Right lobe of liver (tissue), 4 donors: ENCODE data around the gene TMEM205.

Experiments
- POLR2A ChIP-seq: fragments of 450-650 bp; IDR thresholded peaks from one replicate; pipeline ENCODE4 v1.6.1; 2017; ENCODE audit warnings: antibody characterized with exemption, mild to moderate bottlenecking
- TF ChIP-seq, protein P1 (sequence below), 4 donors: fragments of 200-600 bp in 3 of 4; fragments of 450-650 bp in 1 of 4; IDR thresholded peaks; one replicate each; pipeline versions ENCODE4 v1.5.1 to v1.8.0; 2016 to 2022; ENCODE audit warnings: antibody characterized with exemption in 4 of 4, mild to moderate bottlenecking in 2 of 4
- donor health status: DM: no; HTN: no; CAD: no.
- donor health status: DM: no; HTN: no; CAD: no.
- donor health status: DM: no; HTN: yes; CAD: no.

- TF ChIP-seq POLR2A = no peak
- TF ChIP-seq, protein P1, sequence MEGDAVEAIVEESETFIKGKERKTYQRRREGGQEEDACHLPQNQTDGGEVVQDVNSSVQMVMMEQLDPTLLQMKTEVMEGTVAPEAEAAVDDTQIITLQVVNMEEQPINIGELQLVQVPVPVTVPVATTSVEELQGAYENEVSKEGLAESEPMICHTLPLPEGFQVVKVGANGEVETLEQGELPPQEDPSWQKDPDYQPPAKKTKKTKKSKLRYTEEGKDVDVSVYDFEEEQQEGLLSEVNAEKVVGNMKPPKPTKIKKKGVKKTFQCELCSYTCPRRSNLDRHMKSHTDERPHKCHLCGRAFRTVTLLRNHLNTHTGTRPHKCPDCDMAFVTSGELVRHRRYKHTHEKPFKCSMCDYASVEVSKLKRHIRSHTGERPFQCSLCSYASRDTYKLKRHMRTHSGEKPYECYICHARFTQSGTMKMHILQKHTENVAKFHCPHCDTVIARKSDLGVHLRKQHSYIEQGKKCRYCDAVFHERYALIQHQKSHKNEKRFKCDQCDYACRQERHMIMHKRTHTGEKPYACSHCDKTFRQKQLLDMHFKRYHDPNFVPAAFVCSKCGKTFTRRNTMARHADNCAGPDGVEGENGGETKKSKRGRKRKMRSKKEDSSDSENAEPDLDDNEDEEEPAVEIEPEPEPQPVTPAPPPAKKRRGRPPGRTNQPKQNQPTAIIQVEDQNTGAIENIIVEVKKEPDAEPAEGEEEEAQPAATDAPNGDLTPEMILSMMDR (IDR thresholded peaks at IDR 0.05) = no peak
Measured at GRCh38 chr19:11304936-11305335, 41.1 kb downstream of the TMEM205 start.
